HG03558 (cell line): ENCODE data around the gene HINT2.

ENCODE experiments used
- ATAC-seq: cut with Tn5 transposase; IDR thresholded peaks from one replicate; pipeline ENCODE4 v1.9.1; 2021; ENCODE audit warnings: moderate number of reproducible peaks; ENCODE audit not compliant: unreplicated experiment; ENCODE audit errors: extremely low read depth

Gene HINT2

DNA sequence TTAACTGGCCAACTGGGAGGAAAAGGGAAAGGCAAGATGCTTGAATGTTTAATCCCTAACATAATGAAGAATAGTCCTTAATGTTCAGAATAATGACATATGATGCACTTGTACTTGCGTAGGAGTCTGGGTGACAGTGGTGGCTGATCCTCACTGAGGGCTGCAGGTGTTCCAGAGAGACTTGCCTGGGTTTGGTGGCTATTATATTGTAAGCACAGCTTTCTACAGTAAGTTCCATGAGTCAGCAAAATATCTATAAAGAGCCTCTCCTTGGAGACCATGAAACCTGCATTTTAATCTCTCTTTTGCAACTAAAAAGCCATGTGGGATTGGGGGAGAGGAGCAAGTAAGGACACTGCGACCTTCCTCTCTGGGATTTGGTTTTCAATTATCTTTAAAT, 25.3 kb downstream of the HINT2 start:
- ATAC-seq, result no peak

DNA sequence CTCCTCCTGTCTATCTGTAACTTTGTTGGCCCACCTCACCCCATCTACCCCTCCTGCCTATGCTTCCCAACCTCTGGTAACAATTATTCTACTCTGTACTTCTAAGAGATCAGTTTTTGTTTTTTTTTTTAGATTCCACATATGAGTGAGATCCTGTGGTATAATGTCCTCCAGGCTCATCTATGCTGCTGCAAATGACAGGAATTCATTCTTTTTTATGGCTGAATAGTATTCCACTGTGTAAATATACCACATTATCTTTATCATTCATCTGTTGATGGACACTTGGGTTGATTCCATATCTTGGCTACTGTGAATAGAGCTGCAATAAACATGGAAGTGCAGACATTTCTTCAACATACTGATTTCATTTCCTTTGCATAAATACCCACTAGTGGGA, 31.4 kb downstream of the HINT2 start:
- no peak for ATAC-seq

DNA sequence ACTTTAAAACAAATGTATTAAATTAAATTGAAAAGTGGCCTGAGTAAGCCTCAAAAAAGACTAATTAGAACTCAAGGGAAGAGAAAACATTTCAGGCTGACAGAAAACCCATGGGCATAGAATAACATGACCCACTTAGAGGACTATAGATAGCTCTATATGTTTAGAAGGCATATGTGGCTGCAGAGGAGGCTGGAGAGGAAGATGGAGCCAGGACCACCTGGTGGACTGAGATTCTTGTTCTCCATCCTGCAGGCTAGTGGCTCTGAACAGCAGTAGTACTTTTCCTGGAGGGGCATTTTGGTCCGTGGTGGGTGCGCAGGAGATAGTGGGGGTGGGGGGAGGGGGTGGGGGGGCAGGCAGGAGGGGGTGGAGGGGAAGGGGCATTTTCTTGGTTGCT, 33.8 kb downstream of the HINT2 start:
- no peak for ATAC-seq

DNA sequence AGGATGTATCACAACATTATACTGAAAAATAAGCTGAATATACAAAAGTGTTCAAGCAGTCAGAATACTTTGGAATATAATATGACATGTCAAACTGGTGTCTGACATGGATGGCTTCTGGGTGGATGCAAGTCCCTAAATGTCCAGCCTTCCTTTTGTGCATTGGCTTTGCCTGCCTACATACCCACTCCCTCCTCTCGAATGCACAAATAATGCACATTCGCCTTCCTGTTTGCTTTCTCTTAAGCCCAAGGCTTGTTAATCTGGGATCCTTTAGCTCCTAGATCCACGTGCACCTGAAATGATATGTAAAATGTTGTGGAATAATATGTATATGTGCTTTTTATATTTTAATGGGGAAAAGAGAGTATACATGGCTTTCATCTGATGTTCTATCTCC, 36.3 kb downstream of the HINT2 start:
- no peak for ATAC-seq

DNA sequence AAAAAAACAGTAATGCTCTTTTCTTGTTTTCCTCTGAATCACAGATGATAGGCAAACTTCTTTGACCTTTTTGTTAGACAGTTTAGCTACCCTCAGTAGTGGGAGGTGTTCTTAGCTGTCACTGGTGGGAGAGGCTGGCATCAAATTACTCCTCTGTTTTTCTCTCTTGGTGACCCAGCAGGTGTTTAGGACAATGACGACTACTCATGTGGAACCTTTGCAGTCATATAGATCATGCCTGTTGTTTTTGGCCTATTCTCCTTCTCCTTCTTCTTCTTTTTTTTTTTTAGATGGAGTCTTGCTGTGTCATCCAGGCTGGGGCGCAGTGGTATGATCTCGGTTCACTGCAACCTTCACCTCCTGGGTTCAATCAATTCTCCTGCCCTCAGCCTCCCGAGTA, 38.8 kb downstream of the HINT2 start:
- ATAC-seq, result no peak

DNA sequence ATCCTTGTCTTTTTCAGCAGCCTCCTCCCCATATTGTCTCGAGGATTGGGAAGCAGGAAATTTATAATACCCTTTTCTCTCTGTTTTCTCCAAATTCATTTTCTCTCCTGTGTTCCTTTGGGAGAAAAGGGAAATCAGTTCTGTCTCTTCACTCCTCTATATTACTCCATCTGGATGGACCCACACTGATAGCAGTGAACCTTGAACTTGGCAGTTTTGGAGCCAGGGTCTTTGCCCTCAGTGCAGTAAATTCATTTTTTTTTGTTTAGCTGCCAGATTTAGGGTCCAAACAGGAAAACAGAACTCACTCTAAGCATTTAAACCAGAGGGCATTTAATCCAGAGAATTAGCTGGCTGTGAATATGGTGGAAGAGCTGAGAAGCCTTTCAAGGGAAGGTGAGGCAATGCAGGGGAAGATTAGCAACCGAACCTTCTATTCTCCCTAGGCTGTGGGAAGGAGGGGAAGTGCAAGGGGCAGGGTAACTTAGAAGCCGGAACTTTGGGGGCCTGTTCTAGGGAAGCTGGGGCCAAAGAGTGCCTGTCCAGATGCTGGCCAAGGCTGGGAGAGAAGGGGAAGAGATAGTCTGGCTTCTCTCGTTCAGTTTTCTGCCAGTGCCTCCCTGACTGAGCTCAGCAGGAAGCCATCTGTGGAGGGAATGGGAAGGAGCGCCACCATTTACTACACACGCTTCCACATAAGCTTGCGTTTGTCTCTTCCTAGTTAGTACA, 39.8 kb downstream of the HINT2 start:
- ATAC-seq, result no peak

DNA sequence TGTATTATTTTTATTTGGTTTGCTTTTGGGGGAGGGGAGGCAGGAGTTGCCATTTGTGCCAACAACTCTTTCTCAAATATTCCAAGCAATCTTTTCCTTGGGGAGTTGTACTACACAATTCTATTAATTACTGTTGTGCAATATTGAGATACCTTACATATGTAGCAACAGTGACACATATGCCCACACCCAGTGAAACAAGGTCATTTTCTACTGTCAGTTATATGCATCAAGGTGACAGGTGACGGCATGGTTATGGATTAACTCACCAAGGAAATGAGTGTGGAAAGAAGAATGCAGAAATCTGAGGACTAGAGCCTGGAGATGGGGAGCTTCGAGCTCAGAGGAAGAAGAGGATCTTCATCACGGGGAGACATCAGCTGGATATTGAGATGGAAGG, 42.9 kb downstream of the HINT2 start:
- ATAC-seq, result no peak

DNA sequence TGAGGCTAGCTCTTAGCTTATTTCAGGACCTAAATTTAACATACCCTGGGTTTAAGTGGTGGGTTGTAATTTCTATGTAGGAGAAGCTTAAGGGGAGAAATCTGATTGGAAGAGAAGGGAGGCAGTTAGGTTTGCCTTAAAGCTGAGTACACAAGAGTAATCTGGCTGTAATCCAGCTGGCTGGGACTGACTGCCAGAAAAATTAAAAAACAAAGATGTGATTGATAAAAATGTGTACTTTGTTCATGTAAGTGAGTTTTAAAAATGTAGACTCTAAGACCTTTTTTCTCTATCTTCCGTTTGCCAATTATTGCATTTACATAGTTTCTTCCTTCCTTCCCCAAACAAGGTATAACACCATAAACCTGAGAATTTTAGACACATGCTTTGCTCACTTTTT, 43.3 kb downstream of the HINT2 start:
- ATAC-seq, result no peak

DNA sequence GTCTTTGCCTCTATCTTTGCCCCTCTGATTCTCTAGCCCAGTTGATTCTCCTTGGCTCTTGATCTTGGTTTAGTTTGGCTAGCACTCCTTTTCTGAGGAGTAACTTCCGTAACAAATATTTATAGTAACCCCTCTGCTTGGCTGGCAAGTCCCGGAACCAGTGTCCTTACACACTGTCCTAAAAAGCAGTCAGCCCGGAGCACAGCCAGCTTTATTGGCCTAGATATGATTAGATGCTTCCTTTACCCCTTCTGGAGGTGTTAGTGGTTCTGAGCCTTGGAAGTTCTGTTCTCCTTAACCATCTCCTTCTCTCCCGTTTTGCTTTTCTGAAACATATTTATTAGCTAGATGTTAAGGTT, 43.8 kb downstream of the HINT2 start:
- no peak for ATAC-seq

DNA sequence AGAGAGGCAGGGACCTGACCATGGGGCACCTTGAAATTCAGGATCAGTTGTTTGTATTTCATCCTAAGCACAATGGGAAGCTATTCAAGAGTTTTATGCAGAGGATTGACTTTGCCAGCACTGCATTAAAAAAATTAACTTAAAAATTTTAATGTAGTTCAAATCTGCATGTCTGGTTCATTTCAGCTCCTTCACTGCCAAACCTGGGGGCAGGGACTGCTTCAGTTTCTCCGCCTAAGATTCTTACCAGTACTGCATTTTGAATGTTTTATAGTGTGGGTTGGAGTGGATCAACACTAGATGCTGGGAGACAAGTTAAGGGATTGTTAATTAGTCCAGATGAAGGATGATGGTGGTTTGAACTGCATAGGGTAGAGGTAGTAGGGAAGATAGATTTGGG, 45.1 kb downstream of the HINT2 start:
- no peak for ATAC-seq

DNA sequence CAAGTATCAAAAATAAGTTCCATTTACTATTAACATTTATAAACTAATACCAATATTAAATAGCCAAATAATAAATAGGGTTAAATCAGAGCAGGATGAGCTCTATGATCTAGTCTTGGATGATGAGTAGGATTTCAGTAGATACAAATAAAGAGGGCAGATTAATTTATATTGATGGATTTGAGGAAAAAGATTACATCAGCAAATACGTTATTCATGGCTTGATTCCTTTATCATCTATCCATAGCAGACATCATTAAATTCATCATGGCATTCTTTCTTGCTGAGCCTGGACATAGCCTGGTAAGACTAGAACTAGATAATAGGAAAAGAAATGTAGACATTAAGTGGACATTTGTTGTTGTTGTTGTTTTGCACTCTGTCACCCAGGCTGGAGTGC, 47.4 kb downstream of the HINT2 start:
- no peak for ATAC-seq

DNA sequence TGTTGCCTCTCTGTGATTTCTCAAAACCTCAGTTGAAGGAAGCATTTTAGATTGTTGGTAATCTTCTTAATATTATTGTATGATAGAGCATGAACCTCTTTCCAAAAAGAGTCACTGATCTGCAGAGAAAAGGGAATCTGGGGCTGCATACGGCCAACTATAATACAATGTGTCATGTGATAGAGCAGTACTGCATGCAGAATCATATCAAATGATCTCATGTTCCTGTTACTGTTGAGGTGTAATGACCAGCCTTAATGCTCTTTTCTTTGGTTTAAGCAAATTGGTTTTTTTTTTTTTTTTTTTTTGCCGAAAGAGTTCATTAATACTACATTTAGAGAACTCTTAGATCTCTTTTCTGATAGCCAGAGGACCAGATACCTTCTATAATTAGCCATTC, 47.8 kb downstream of the HINT2 start:
- ATAC-seq, result no peak

DNA sequence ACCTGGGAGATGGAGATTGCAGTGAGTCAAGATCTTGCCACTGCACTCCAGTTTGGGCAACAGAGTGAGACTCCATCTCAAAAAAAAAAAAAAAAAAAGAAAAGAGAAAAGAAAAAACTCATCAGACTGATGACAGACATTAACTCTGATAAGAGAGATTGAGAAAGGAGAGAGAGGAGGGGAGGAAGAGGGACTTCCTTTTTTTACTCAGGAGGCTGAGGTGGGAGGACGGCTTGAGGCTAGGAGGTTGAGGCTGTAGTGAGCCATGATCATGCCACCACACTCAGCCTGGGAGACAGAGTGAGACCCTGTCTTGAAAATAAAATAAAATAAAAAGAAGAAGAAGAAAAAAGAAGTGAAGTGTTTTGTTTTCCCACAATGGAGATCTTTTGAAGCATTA, 51.0 kb downstream of the HINT2 start:
- no peak for ATAC-seq

DNA sequence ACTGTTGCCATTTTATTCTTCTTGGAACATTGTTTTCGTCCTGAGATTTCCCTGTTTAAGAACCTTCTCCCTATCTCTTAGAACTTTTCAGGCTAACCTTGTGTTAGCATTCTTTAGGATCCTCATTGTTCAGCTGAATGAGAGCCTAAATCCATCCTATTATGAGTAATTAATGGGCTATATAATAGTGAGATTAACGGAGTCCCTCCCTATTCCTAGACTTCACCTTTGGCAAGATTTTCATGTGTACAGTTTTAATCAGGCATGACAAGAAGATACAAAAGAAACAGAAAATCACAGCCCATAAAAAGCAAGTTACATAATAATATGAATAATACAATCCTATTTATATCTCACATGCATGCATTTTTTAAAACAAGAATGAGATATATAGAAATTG, 51.7 kb downstream of the HINT2 start:
- ATAC-seq, result no peak
